T-helper 17 cell (primary cell): ENCODE results near the gene C19orf38. TPM values are rescaled to one million over a fixed set of nuclear protein-coding genes. Genes with fewer than 3 reads are reported as not detected.
A peak's percentile ranks its signal among the peaks of the same experiment; 100 is the strongest.
"Not testable (repeated sequence)": the region's sequence is repeated elsewhere in the genome, so short reads cannot be mapped to it uniquely, and the experiment has no call there.

Experiments
- ATAC-seq: fragments of 150-1000 bp; cut with Tn5 transposase; 2 replicates; pipeline ENCODE4 v1.10.0; 2021; ENCODE audit warnings: mild to moderate bottlenecking, moderate library complexity
- DNase-seq, 3 donors: peaks; one replicate each; pipeline versions ENCODE4 v3.0.0 to v3.0.0-alpha.2; 2020 to 2021
- H3K9me3 ChIP-seq: one replicate; pipeline ENCODE4 v1.7.0; 2013; ENCODE audit warnings: low read length, mild to moderate bottlenecking; ENCODE audit not compliant: control insufficient read depth, poor library complexity, severe bottlenecking
- H3K27ac Mint-ChIP-seq: one replicate; pipeline ENCODE4 v1.8.0; 2022; ENCODE audit warnings: mild to moderate bottlenecking, moderate library complexity, mixed read lengths
- H3K27me3 Mint-ChIP-seq: one replicate; pipeline ENCODE4 v1.8.0; 2022; ENCODE audit warnings: mixed read lengths
- H3K36me3 Mint-ChIP-seq: one replicate; pipeline ENCODE4 v1.8.0; 2022; ENCODE audit warnings: low read depth, mixed read lengths
- H3K4me1 Mint-ChIP-seq: one replicate; pipeline ENCODE4 v1.8.0; 2022; ENCODE audit warnings: mild to moderate bottlenecking, mixed read lengths
- H3K4me3 Mint-ChIP-seq: one replicate; pipeline ENCODE4 v1.8.0; 2022; ENCODE audit warnings: mild to moderate bottlenecking, moderate library complexity, mixed read lengths
- total RNA-seq, 4 donors: library from RNA in 2 of 4; stranded (reverse) in 2 of 4; gene quantifications; one replicate each; pipeline ENCODE4 v1.2.3 and lab custom pipeline; 2022 to 2026

C19orf38 gene
- total RNA-seq, 2 donors from 2014 or later: 1.6 to 2.2 TPM

GRCh38 chr19:10830931-10831779 lies 17.1 kb upstream of the C19orf38 start:
- DNase-seq (no peak), ATAC-seq (no peak)
- Mint-ChIP-seq H3K27ac (no peak overlapping the region), H3K4me3 (no peak overlapping the region), H3K36me3 (no peaks in the 10 kb centered on the region), H3K4me1 (peaks cover 6% of the 10 kb centered on the region), H3K27me3 (no peaks in the 10 kb centered on the region)
- H3K9me3 ChIP-seq: no peaks in the 10 kb centered on the region

GRCh38 chr19:10831987-10832938 lies 16.0 kb upstream of the C19orf38 start:
- Mint-ChIP-seq H3K36me3 (no peaks in the 10 kb centered on the region), H3K4me1 (peaks cover 10% of the 10 kb centered on the region), H3K27me3 (no peaks in the 10 kb centered on the region), H3K4me3 (peak overlapping the region; percentile 55), H3K27ac (peak overlapping the region; percentile 29)
- ATAC-seq (no peak), DNase-seq (no peak)
- no peaks in the 10 kb centered on the region for H3K9me3 ChIP-seq

GRCh38 chr19:10832939-10833296 lies 15.3 kb upstream of the C19orf38 start:
- DNase-seq (no peak), ATAC-seq (no peak)
- Mint-ChIP-seq H3K4me1 (peaks cover 10% of the 10 kb centered on the region), H3K4me3 (no peak overlapping the region), H3K27me3 (no peaks in the 10 kb centered on the region), H3K27ac (peak overlapping the region; percentile 29), H3K36me3 (no peaks in the 10 kb centered on the region)
- H3K9me3 ChIP-seq: no peaks in the 10 kb centered on the region

- ATAC-seq: no peak
- no peaks in the 10 kb centered on the region for H3K27me3 Mint-ChIP-seq
- H3K27ac Mint-ChIP-seq: peak overlapping the region; percentile 96
- H3K4me3 Mint-ChIP-seq: peak overlapping the region; percentile 95
- no peaks in the 10 kb centered on the region for H3K9me3 ChIP-seq
- no peak for DNase-seq
- peaks cover 8% of the 10 kb centered on the region for H3K4me1 Mint-ChIP-seq
- no peaks in the 10 kb centered on the region for H3K36me3 Mint-ChIP-seq
Observed at GRCh38 chr19:10835089-10835753, 13.0 kb upstream of the C19orf38 start.

- DNase-seq: peak; percentile 89 to 94 (median 91)
- Mint-ChIP-seq H3K4me3 (peak within 1 kb of the TSS; percentile 95), H3K27me3 (no peaks in the 10 kb centered on the region), H3K4me1 (peaks cover 8% of the 10 kb centered on the region), H3K27ac (peak within 1 kb of the TSS; percentile 96), H3K36me3 (no peaks in the 10 kb centered on the region)
- peak; percentile 89 for ATAC-seq
- H3K9me3 ChIP-seq: no peaks in the 10 kb centered on the region
Observed at GRCh38 chr19:10835754-10836478, 12.3 kb upstream of the C19orf38 start, which contains the start of gene TMED1. TMED1 (minus strand) TSS chr19:10836212; CDS start chr19:10836191, 21 bp downstream.

GRCh38 chr19:10836479-10837330 lies 11.5 kb upstream of the C19orf38 start:
- peak overlapping the region; percentile 96 for H3K27ac Mint-ChIP-seq
- H3K4me1 Mint-ChIP-seq: peaks cover 8% of the 10 kb centered on the region
- ATAC-seq: peak; percentile 44
- H3K4me3 Mint-ChIP-seq: peak overlapping the region; percentile 95
- H3K9me3 ChIP-seq: no peaks in the 10 kb centered on the region
- H3K36me3 Mint-ChIP-seq: no peaks in the 10 kb centered on the region
- H3K27me3 Mint-ChIP-seq: no peaks in the 10 kb centered on the region
- peak; percentile 59 to 67 (median 61) for DNase-seq

GRCh38 chr19:10837649-10838048 lies 10.6 kb upstream of the C19orf38 start:
- not testable (repeated sequence) for H3K27me3 Mint-ChIP-seq, H3K36me3 Mint-ChIP-seq, ATAC-seq, H3K4me1 Mint-ChIP-seq, H3K4me3 Mint-ChIP-seq, H3K27ac Mint-ChIP-seq, DNase-seq, H3K9me3 ChIP-seq

- H3K9me3 ChIP-seq: no peaks in the 10 kb centered on the region
- Mint-ChIP-seq H3K36me3 (peaks cover 3% of the 10 kb centered on the region), H3K27me3 (peaks cover 3% of the 10 kb centered on the region), H3K27ac (no peak overlapping the region), H3K4me1 (peaks cover 8% of the 10 kb centered on the region), H3K4me3 (no peak overlapping the region)
- DNase-seq: no peak
- ATAC-seq: no peak
Observed at GRCh38 chr19:10838377-10838776, 9.8 kb upstream of the C19orf38 start.

- ATAC-seq (no peak), DNase-seq (no peak)
- Mint-ChIP-seq H3K36me3 (peaks cover 6% of the 10 kb centered on the region), H3K4me1 (peaks cover 10% of the 10 kb centered on the region), H3K27me3 (peaks cover 6% of the 10 kb centered on the region), H3K27ac (no peak overlapping the region), H3K4me3 (no peak overlapping the region)
- H3K9me3 ChIP-seq: no peaks in the 10 kb centered on the region
Observed at GRCh38 chr19:10839114-10840050, 8.8 kb upstream of the C19orf38 start.

GRCh38 chr19:10842788-10843187 lies 5.4 kb upstream of the C19orf38 start:
- H3K27ac Mint-ChIP-seq: no peak overlapping the region
- peaks cover 6% of the 10 kb centered on the region for H3K36me3 Mint-ChIP-seq
- no peak for DNase-seq

More at GRCh38 chr19:10842788-10843187, 5.4 kb upstream of the C19orf38 start:
- Mint-ChIP-seq H3K4me1 (peaks cover 2% of the 10 kb centered on the region), H3K4me3 (no peak overlapping the region), H3K27me3 (peaks cover 6% of the 10 kb centered on the region)
- no peak for ATAC-seq
- H3K9me3 ChIP-seq: no peaks in the 10 kb centered on the region
